ENCODE data around the gene DGKZ.
A peak's percentile ranks its signal among the peaks of the same experiment; 100 is the strongest.

The DGKZ gene

DNA sequence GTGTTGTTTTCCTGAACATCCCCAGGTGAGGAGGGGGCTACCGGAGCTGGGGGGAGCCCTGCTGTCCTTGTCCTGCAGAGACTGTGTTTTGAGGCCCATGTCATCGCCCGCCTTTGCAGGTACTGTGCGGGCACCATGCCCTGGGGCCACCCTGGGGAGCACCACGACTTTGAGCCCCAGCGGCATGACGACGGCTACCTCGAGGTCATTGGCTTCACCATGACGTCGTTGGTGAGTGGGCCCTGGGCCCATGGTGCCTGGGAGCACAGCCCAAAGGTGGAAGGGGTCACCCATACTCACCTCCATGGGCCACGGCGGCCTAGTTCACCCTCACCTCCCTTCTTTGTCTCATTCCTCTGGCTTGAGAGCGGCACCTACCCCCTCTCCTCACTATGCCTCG lies 27.6 kb downstream of the DGKZ start:
- Histone ChIP-seq H3K36me3 (peaks cover 94% of the 10 kb centered on the region), H3K27ac (no peak overlapping the region), H3K27me3 (no peaks in the 10 kb centered on the region), H3K4me1 (ENCODE audit: control insufficient read depth in 1 of 2, insufficient read depth in 1 of 2, low read depth in 1 of 2, low read length in 1 of 2) (peaks cover 18 to 25% of the 10 kb centered on the region in 2 experiments), H3K4me3 (ENCODE audit: low read depth in 1 of 2, low read length in 1 of 2) (no peak overlapping the region), H3K9me3 (peaks cover 6% of the 10 kb centered on the region)
- TF ChIP-seq, protein P1, sequence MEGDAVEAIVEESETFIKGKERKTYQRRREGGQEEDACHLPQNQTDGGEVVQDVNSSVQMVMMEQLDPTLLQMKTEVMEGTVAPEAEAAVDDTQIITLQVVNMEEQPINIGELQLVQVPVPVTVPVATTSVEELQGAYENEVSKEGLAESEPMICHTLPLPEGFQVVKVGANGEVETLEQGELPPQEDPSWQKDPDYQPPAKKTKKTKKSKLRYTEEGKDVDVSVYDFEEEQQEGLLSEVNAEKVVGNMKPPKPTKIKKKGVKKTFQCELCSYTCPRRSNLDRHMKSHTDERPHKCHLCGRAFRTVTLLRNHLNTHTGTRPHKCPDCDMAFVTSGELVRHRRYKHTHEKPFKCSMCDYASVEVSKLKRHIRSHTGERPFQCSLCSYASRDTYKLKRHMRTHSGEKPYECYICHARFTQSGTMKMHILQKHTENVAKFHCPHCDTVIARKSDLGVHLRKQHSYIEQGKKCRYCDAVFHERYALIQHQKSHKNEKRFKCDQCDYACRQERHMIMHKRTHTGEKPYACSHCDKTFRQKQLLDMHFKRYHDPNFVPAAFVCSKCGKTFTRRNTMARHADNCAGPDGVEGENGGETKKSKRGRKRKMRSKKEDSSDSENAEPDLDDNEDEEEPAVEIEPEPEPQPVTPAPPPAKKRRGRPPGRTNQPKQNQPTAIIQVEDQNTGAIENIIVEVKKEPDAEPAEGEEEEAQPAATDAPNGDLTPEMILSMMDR (IDR thresholded peaks at IDR 0.05): no peak

DNA sequence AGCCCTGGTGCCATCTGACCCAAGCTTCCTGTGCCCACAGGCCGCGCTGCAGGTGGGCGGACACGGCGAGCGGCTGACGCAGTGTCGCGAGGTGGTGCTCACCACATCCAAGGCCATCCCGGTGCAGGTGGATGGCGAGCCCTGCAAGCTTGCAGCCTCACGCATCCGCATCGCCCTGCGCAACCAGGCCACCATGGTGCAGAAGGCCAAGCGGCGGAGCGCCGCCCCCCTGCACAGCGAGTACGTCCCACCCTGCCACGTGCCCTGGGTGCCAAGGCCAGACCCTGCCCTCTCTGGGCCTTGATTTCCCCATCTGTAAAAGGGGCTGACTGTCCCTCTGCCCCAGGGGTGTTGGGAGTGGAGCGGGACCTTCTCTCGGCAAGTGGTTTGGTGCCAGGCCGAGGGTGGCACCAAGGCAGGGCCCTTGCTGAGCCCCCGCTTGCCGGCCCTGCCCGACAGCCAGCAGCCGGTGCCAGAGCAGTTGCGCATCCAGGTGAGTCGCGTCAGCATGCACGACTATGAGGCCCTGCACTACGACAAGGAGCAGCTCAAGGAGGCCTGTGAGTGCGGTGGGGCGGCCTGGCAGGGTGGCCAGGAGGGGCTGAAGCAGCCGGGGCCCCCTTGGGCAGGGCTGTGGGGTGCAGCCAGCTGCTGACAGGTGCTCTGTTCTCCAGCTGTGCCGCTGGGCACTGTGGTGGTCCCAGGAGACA lies 28.3 kb downstream of the DGKZ start:
- TF ChIP-seq, protein P1 (IDR thresholded peaks at IDR 0.05): no peak
- Histone ChIP-seq H3K4me1 (ENCODE audit: control insufficient read depth in 1 of 2, insufficient read depth in 1 of 2, low read depth in 1 of 2, low read length in 1 of 2) (peaks cover 20 to 32% of the 10 kb centered on the region in 2 experiments), H3K4me3 (ENCODE audit: low read depth in 1 of 2, low read length in 1 of 2) (no peak overlapping the region), H3K9me3 (peaks cover 6% of the 10 kb centered on the region), H3K36me3 (peaks cover 90% of the 10 kb centered on the region), H3K27me3 (no peaks in the 10 kb centered on the region), H3K27ac (no peak overlapping the region)

DNA sequence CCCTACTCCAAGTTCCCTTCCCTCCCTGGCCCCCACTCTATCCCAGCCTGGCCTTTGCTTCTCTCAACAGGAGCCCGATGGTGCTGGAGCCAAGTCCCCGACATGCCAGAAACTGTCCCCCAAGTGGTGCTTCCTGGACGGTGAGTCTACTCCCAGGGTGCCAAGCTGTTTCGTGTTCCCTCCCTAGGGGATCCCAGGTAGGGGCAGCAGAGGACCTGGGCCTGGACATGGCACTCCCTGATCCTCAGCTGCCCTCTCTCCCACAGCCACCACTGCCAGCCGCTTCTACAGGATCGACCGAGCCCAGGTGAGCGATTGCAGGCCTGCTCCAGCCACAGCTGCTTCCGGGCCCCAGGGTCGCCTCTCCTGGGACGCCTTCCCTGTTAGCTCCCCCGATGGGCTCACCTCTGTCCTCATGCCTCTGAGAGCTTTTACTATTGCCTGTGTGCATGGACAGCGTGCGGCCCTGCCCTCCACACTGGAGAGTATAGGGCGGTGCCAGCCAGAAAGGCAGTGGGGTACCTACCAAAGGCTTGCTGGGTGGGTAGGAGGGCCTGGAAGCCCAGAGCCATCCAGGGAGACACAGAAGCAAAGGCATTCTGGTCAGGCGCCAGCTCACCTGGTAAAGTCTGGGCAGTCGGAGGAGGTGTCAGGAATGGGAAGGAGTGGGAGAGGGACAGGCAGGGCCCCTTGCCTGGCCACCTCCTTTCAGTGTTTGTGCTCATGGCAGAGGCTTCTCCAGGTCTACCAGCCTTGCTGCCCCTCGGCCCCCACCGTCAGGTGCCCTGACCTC lies 29.2 kb downstream of the DGKZ start:
- Histone ChIP-seq H3K36me3 (peaks cover 81% of the 10 kb centered on the region), H3K27ac (peak overlapping the region; percentile 27), H3K4me1 (ENCODE audit: control insufficient read depth in 1 of 2, insufficient read depth in 1 of 2, low read depth in 1 of 2, low read length in 1 of 2) (peaks cover 20 to 41% of the 10 kb centered on the region in 2 experiments), H3K4me3 (ENCODE audit: low read depth in 1 of 2, low read length in 1 of 2) (no peak overlapping the region), H3K9me3 (peaks cover 6% of the 10 kb centered on the region), H3K27me3 (peaks cover 9% of the 10 kb centered on the region)
- TF ChIP-seq, protein P1 (IDR thresholded peaks at IDR 0.05): no peak

DNA sequence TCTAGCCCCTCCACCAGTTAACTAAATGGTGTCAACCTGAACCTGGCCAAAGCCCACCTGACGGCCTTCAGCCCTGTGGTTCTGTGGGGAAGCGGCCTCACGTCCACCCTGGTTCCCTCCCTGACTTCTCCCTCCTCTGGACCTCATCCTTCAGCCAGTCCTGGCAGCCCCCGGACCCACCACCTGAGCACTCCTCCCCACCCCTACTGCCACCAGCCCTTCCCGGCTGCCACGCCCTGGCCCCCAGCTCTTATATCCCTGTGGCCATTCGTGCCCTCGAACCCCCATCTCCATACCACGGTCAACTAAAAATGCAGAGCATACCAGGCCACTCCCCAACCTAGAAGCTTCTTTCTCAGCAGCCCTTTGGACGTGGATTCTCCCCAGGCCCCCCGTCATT lies 30.0 kb downstream of the DGKZ start:
- Histone ChIP-seq H3K27me3 (peaks cover 17% of the 10 kb centered on the region), H3K4me3 (ENCODE audit: low read depth in 1 of 2, low read length in 1 of 2) (no peak overlapping the region), H3K4me1 (ENCODE audit: control insufficient read depth in 1 of 2, insufficient read depth in 1 of 2, low read depth in 1 of 2, low read length in 1 of 2) (peaks cover 27 to 48% of the 10 kb centered on the region in 2 experiments), H3K36me3 (peaks cover 72% of the 10 kb centered on the region), H3K27ac (peak overlapping the region; percentile 76), H3K9me3 (peaks cover 6% of the 10 kb centered on the region)
- TF ChIP-seq, protein P1 (IDR thresholded peaks at IDR 0.05): no peak

DNA sequence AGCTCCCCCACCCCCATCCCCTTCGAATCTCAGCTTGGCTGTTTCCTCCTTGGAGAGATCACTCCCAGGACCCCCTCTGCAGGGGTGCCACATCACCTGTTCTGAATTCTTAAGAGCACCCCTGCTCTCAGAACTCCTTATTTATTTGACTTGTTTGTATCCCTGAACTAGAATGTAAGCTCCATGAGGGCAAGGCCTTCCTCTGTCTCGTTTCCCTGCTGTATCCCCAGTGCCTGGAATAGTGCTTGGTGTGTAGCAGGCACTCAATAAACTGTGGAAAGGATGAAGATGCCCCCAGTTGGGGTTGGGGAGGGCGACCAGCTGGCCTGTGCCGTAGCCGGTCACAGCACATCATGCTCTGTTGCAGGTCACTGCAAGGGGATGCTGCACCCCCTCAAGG lies 30.6 kb downstream of the DGKZ start:
- Histone ChIP-seq H3K27ac (peak overlapping the region; percentile 76), H3K27me3 (peaks cover 23% of the 10 kb centered on the region), H3K36me3 (peaks cover 67% of the 10 kb centered on the region), H3K9me3 (peaks cover 6% of the 10 kb centered on the region), H3K4me3 (ENCODE audit: low read depth in 1 of 2, low read length in 1 of 2) (no peak overlapping the region), H3K4me1 (ENCODE audit: control insufficient read depth in 1 of 2, insufficient read depth in 1 of 2, low read depth in 1 of 2, low read length in 1 of 2) (peaks cover 32 to 53% of the 10 kb centered on the region in 2 experiments)
- TF ChIP-seq, protein P1 (IDR thresholded peaks at IDR 0.05): no peak
